ENCODE measurements around the gene ASGR2.
"Not testable (repeated sequence)": the region's sequence is repeated elsewhere in the genome, so short reads cannot be mapped to it uniquely, and the experiment has no call there.

ASGR2 gene

GRCh38 chr17:7129311-7129710 lies 14.7 kb upstream of the ASGR2 start:
- ChIA-PET POLR2A (interaction anchor here (1.1 kb wide), 1 partner anchor 88 kb away, joined by 3 read pairs; no protein-coding TSS in a partner anchor), CTCF (no interaction called here)
- DNase-seq (ENCODE audit: extremely low spot score), result no peak
- no peak for TF ChIP-seq SP1 (IDR thresholded peaks at IDR 0.05)
- TF ChIP-seq FOXM1 (IDR thresholded peaks at IDR 0.05; ENCODE audit: borderline replicate concordance), result no peak
- TF ChIP-seq HDGF (IDR thresholded peaks at IDR 0.05; ENCODE audit: borderline replicate concordance), result no peak
- no peak for TF ChIP-seq LEF1 (IDR thresholded peaks at IDR 0.05; ENCODE audit: borderline replicate concordance)
- TF ChIP-seq CTBP1 (IDR thresholded peaks at IDR 0.05; ENCODE audit: borderline replicate concordance), result no peak
- TF ChIP-seq ARNT (IDR thresholded peaks at IDR 0.05), result no peak
- TF ChIP-seq FOXK2 (IDR thresholded peaks at IDR 0.05), result no peak
- TF ChIP-seq NFRKB (IDR thresholded peaks at IDR 0.05), result no peak
- TF ChIP-seq L3MBTL2 (conservative IDR thresholded peaks at IDR 0.05), result no peak
- TF ChIP-seq BHLHE40 (IDR thresholded peaks at IDR 0.05; ENCODE audit: borderline replicate concordance), result no peak
- no peak for TF ChIP-seq SUZ12 (IDR thresholded peaks at IDR 0.05)
- no peak for TF ChIP-seq ELF4 (IDR thresholded peaks at IDR 0.05)
- no peak for TF ChIP-seq FOXA1 (IDR thresholded peaks at IDR 0.05)
- TF ChIP-seq, protein P1, sequence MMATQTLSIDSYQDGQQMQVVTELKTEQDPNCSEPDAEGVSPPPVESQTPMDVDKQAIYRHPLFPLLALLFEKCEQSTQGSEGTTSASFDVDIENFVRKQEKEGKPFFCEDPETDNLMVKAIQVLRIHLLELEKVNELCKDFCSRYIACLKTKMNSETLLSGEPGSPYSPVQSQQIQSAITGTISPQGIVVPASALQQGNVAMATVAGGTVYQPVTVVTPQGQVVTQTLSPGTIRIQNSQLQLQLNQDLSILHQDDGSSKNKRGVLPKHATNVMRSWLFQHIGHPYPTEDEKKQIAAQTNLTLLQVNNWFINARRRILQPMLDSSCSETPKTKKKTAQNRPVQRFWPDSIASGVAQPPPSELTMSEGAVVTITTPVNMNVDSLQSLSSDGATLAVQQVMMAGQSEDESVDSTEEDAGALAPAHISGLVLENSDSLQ (IDR thresholded peaks at IDR 0.05), result no peak
- no peak for TF ChIP-seq ZNF384 (IDR thresholded peaks at IDR 0.05)
- no peak for TF ChIP-seq TARDBP (IDR thresholded peaks at IDR 0.05)

DNA sequence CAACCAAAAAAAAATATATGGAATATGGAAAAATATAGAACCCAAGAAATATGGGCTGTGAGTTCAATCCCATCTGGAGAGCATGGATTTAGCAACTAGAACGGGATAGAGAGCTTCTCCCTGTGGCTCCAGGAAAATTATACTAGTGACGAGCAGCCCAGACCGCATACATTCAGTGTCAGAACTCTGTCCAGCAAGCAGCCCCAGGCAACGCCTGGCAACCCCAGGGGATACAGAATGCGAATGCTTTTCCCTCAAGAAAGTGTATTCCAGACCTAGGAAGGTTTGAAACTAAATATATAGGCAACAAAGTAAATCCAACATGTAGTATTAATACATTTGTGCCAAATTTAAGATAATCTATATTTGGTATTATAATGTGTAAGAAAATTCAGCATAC lies 13.5 kb upstream of the ASGR2 start:
- DNase-seq (ENCODE audit: extremely low spot score), result no peak
- CTCF ChIA-PET, result no interaction called here
- POLR2A ChIA-PET, result no interaction called here
- TF ChIP-seq CTBP1 (IDR thresholded peaks at IDR 0.05; ENCODE audit: borderline replicate concordance) (no peak), ARNT (IDR thresholded peaks at IDR 0.05) (no peak), FOXM1 (IDR thresholded peaks at IDR 0.05; ENCODE audit: borderline replicate concordance) (no peak), FOXA1 (IDR thresholded peaks at IDR 0.05) (no peak), L3MBTL2 (conservative IDR thresholded peaks at IDR 0.05) (no peak), SP1 (IDR thresholded peaks at IDR 0.05) (no peak), ZNF384 (IDR thresholded peaks at IDR 0.05) (no peak), HDGF (IDR thresholded peaks at IDR 0.05; ENCODE audit: borderline replicate concordance) (no peak), BHLHE40 (IDR thresholded peaks at IDR 0.05; ENCODE audit: borderline replicate concordance) (no peak), TARDBP (IDR thresholded peaks at IDR 0.05) (no peak)
- TF ChIP-seq, protein P1 (IDR thresholded peaks at IDR 0.05), result no peak

- DNase-seq (ENCODE audit: extremely low spot score); CTCF ChIA-PET; POLR2A ChIA-PET: not testable (repeated sequence)
Measured at GRCh38 chr17:7127501-7127900, 12.9 kb upstream of the ASGR2 start.

GRCh38 chr17:7126386-7126785 lies 11.8 kb upstream of the ASGR2 start:
- DNase-seq (ENCODE audit: extremely low spot score); CTCF ChIA-PET; POLR2A ChIA-PET: not testable (repeated sequence)

DNA sequence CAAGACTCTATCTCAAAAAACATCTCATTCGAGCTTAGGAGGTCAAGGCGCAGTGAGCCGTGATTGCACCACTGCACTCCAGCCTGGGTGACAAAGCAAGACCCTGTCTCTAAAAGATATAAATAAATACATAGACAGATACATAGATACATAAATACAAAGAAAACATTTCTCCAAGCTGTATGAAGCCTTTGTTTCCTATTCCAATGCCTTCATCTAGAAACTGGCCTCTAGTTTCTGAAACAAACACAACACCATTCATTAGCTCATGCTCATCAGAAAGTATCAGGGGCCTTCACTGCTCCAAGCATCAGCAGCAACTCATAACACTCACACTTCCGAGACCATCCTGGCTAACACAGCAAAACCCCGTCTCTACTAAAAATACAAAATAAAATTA lies 10.3 kb upstream of the ASGR2 start:
- DNase-seq (ENCODE audit: extremely low spot score), result no peak
- ChIA-PET CTCF (interaction anchor here (1.3 kb wide), 1 partner anchor 73 kb away, joined by 5 read pairs; no protein-coding TSS in a partner anchor), POLR2A (no interaction called here)
- no peak for TF ChIP-seq SUZ12 (IDR thresholded peaks at IDR 0.05)
- TF ChIP-seq FOXM1 (IDR thresholded peaks at IDR 0.05; ENCODE audit: borderline replicate concordance), result no peak
- TF ChIP-seq HDGF (IDR thresholded peaks at IDR 0.05; ENCODE audit: borderline replicate concordance), result no peak
- no peak for TF ChIP-seq NFRKB (IDR thresholded peaks at IDR 0.05)
- TF ChIP-seq ELF4 (IDR thresholded peaks at IDR 0.05), result no peak
- no peak for TF ChIP-seq SP1 (IDR thresholded peaks at IDR 0.05)
- no peak for TF ChIP-seq FOXA1 (IDR thresholded peaks at IDR 0.05)

GRCh38 chr17:7123844-7124243 lies 9.2 kb upstream of the ASGR2 start:
- ChIA-PET CTCF (no interaction called here), POLR2A (no interaction called here)
- TF ChIP-seq BHLHE40 (IDR thresholded peaks at IDR 0.05; ENCODE audit: borderline replicate concordance), result no peak
- TF ChIP-seq ELF4 (IDR thresholded peaks at IDR 0.05), result no peak
- no peak for TF ChIP-seq SP1 (IDR thresholded peaks at IDR 0.05)
- TF ChIP-seq FOXA1 (IDR thresholded peaks at IDR 0.05), result no peak
- no peak for TF ChIP-seq FOXK2 (IDR thresholded peaks at IDR 0.05)
- no peak for TF ChIP-seq NFRKB (IDR thresholded peaks at IDR 0.05)
- TF ChIP-seq, protein P1 (IDR thresholded peaks at IDR 0.05), result no peak
- no peak for TF ChIP-seq CTBP1 (IDR thresholded peaks at IDR 0.05; ENCODE audit: borderline replicate concordance)
- TF ChIP-seq ZNF384 (IDR thresholded peaks at IDR 0.05), result no peak
- no peak for TF ChIP-seq TARDBP (IDR thresholded peaks at IDR 0.05)
- TF ChIP-seq SUZ12 (IDR thresholded peaks at IDR 0.05), result no peak
- no peak for TF ChIP-seq ARNT (IDR thresholded peaks at IDR 0.05)
- no peak for TF ChIP-seq HDGF (IDR thresholded peaks at IDR 0.05; ENCODE audit: borderline replicate concordance)
- TF ChIP-seq L3MBTL2 (conservative IDR thresholded peaks at IDR 0.05), result no peak
- no peak for TF ChIP-seq FOXM1 (IDR thresholded peaks at IDR 0.05; ENCODE audit: borderline replicate concordance)
- no peak for TF ChIP-seq LEF1 (IDR thresholded peaks at IDR 0.05; ENCODE audit: borderline replicate concordance)
- no peak for DNase-seq (ENCODE audit: extremely low spot score)

- no peak for DNase-seq (ENCODE audit: extremely low spot score)
- POLR2A ChIA-PET, result no interaction called here
- CTCF ChIA-PET, result interaction anchor here (0.6 to 0.7 kb wide), 2 partner anchors 14 to 280 kb away, joined by 3 read pairs; no protein-coding TSS in a partner anchor
- TF ChIP-seq CTBP1 (IDR thresholded peaks at IDR 0.05; ENCODE audit: borderline replicate concordance), result no peak
- TF ChIP-seq ELF4 (IDR thresholded peaks at IDR 0.05), result no peak
- no peak for TF ChIP-seq ZNF384 (IDR thresholded peaks at IDR 0.05)
- TF ChIP-seq SP1 (IDR thresholded peaks at IDR 0.05), result no peak
- TF ChIP-seq, protein P1 (IDR thresholded peaks at IDR 0.05), result no peak
- TF ChIP-seq LEF1 (IDR thresholded peaks at IDR 0.05; ENCODE audit: borderline replicate concordance), result no peak
Measured at GRCh38 chr17:7122381-7122780, 7.8 kb upstream of the ASGR2 start.

DNA sequence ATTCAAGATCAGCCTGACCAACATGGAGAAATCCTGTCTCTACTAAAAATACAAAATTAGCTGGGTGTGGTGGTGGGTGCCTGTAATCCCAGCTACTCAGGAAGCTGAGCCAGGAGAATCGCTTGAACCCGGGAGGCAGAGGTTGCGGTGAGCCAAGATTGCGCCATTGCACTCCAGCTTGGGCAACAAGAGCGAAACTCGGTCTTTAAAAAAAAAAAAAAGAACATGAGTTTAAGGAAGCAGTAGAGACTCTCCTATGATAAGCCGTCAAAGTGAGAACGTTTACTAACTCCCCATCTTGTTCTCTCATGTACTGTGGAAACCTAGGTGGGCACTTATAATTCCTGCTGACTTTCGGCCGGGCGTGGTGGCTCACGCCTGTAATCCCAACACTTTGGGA lies 6.0 kb upstream of the ASGR2 start:
- DNase-seq (ENCODE audit: extremely low spot score); POLR2A ChIA-PET: not testable (repeated sequence)
- CTCF ChIA-PET, result interaction anchor here (0.7 kb wide), 1 partner anchor 12 kb away, joined by 3 read pairs; no protein-coding TSS in a partner anchor
